Astrocyte (in vitro differentiated cells and primary cell): ENCODE data around the gene PPAN. TPM values are rescaled to one million over a fixed set of nuclear protein-coding genes. Genes with fewer than 3 reads are reported as not detected.

Experiments
- DNase-seq: peaks from one replicate; pipeline ENCODE4 v3.0.0-alpha.2; 2010; ENCODE audit warnings: low read depth
- FAIRE-seq: peaks from 2 replicates; lab custom pipeline; 2011; peaks lifted over from hg19 to GRCh38; lab: Jason Lieb, UNC
- H2AFZ ChIP-seq: 2 replicates; pipeline ENCODE4 v1.6.0; 2012; ENCODE audit warnings: low read depth, low read length, inconsistent platforms
- H3K27ac ChIP-seq: 2 replicates; pipeline ENCODE4 v1.5.1; 2011; ENCODE audit warnings: low read depth, low read length, inconsistent platforms
- H3K27me3 ChIP-seq: 2 replicates; pipeline ENCODE4 v1.6.0; 2011; ENCODE audit warnings: low read length, inconsistent platforms; ENCODE audit not compliant: insufficient read depth
- H3K36me3 ChIP-seq: 2 replicates; pipeline ENCODE4 v1.5.1; 2011; ENCODE audit warnings: low read length, inconsistent platforms; ENCODE audit not compliant: insufficient read depth
- H3K4me1 ChIP-seq: 2 replicates; pipeline ENCODE4 v1.5.1; 2011; ENCODE audit warnings: low read length, inconsistent platforms; ENCODE audit not compliant: insufficient read depth
- H3K4me2 ChIP-seq: 2 replicates; pipeline ENCODE4 v1.6.0; 2012; ENCODE audit warnings: low read length, inconsistent platforms
- H3K4me3 ChIP-seq: 2 replicates; pipeline ENCODE4 v1.5.1; 2011; ENCODE audit warnings: low read depth, mild to moderate bottlenecking, low read length, inconsistent platforms; ENCODE audit not compliant: insufficient read depth
- H3K79me2 ChIP-seq: 2 replicates; pipeline ENCODE4 v1.6.0; 2012; ENCODE audit warnings: mild to moderate bottlenecking, low read length, inconsistent platforms; ENCODE audit not compliant: insufficient read depth
- H3K9ac ChIP-seq: 2 replicates; pipeline ENCODE4 v1.6.0; 2012; ENCODE audit warnings: mild to moderate bottlenecking, low read length, inconsistent platforms
- H3K9me3 ChIP-seq: 2 replicates; pipeline ENCODE4 v1.5.1; 2012; ENCODE audit warnings: low read depth, mild to moderate bottlenecking, low read length, inconsistent platforms; ENCODE audit not compliant: insufficient read depth
- H4K20me1 ChIP-seq: 2 replicates; pipeline ENCODE4 v1.6.0; 2012; ENCODE audit warnings: low read length, inconsistent platforms; ENCODE audit not compliant: insufficient read depth
- H3K27ac Mint-ChIP-seq: one replicate; pipeline ENCODE4 v1.8.0; 2021; ENCODE audit warnings: mild to moderate bottlenecking, mixed read lengths; ENCODE audit not compliant: unreplicated experiment
- H3K27me3 Mint-ChIP-seq: one replicate; pipeline ENCODE4 v1.8.0; 2021; ENCODE audit warnings: low read depth, mixed read lengths; ENCODE audit not compliant: unreplicated experiment
- H3K36me3 Mint-ChIP-seq: one replicate; pipeline ENCODE4 v1.8.0; 2021; ENCODE audit warnings: low read depth, mixed read lengths; ENCODE audit not compliant: unreplicated experiment
- H3K4me1 Mint-ChIP-seq: one replicate; pipeline ENCODE4 v1.8.0; 2021; ENCODE audit warnings: low read depth, mixed read lengths; ENCODE audit not compliant: unreplicated experiment
- H3K4me3 Mint-ChIP-seq: one replicate; pipeline ENCODE4 v1.8.0; 2021; ENCODE audit warnings: mild to moderate bottlenecking, moderate library complexity, mixed read lengths; ENCODE audit not compliant: unreplicated experiment
- H3K9me3 Mint-ChIP-seq: one replicate; pipeline ENCODE4 v1.8.0; 2021; ENCODE audit warnings: mild to moderate bottlenecking, mixed read lengths; ENCODE audit not compliant: unreplicated experiment
- EZH2 ChIP-seq: IDR thresholded peaks from 2 replicates; pipeline ENCODE4 v1.6.1; 2012; ENCODE audit warnings: mild to moderate bottlenecking, low read length, inconsistent platforms; ENCODE audit not compliant: insufficient read depth
- total RNA-seq: library from RNA; stranded (reverse); gene quantifications from 2 replicates; pipeline ENCODE4 v1.2.1, GENCODE V29; 2021
- TF ChIP-seq, protein P1 (sequence below): IDR thresholded peaks from 2 replicates; pipeline ENCODE4 v1.5.1; 2011; ENCODE audit warnings: low read depth, mild to moderate bottlenecking, inconsistent platforms, low read length, moderate library complexity; ENCODE audit not compliant: insufficient read depth

The PPAN gene
- total RNA-seq, 1 donor from 2014 or later, result 55.6 TPM

DNA sequence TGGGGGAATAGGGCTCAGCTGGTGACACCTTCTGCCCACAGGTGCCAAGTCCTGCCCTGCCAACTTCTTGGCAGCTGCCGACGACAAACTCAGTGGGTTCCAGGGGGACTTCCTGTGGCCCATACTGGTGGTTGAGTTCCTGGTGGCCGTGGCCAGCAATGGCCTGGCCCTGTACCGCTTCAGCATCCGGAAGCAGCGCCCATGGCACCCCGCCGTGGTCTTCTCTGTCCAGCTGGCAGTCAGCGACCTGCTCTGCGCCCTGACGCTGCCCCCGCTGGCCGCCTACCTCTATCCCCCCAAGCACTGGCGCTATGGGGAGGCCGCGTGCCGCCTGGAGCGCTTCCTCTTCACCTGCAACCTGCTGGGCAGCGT, 7.4 kb downstream of the PPAN start:
- Mint-ChIP-seq H3K4me3 (no peak overlapping the region), H3K27me3 (no peaks in the 10 kb centered on the region), H3K4me1 (peaks cover 6% of the 10 kb centered on the region), H3K36me3 (peaks cover 14% of the 10 kb centered on the region), H3K27ac (no peak overlapping the region), H3K9me3 (no peaks in the 10 kb centered on the region)
- DNase-seq, result no peak
- peaks cover 39% of the 10 kb centered on the region for H3K79me2 ChIP-seq
- H3K9me3 ChIP-seq, result no peaks in the 10 kb centered on the region
- TF ChIP-seq, protein P1, sequence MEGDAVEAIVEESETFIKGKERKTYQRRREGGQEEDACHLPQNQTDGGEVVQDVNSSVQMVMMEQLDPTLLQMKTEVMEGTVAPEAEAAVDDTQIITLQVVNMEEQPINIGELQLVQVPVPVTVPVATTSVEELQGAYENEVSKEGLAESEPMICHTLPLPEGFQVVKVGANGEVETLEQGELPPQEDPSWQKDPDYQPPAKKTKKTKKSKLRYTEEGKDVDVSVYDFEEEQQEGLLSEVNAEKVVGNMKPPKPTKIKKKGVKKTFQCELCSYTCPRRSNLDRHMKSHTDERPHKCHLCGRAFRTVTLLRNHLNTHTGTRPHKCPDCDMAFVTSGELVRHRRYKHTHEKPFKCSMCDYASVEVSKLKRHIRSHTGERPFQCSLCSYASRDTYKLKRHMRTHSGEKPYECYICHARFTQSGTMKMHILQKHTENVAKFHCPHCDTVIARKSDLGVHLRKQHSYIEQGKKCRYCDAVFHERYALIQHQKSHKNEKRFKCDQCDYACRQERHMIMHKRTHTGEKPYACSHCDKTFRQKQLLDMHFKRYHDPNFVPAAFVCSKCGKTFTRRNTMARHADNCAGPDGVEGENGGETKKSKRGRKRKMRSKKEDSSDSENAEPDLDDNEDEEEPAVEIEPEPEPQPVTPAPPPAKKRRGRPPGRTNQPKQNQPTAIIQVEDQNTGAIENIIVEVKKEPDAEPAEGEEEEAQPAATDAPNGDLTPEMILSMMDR, result no peak
- TF ChIP-seq EZH2, result no peak
- no peaks in the 10 kb centered on the region for H3K27me3 ChIP-seq
- no peak overlapping the region for H3K4me2 ChIP-seq
- H3K36me3 ChIP-seq, result peaks cover 11% of the 10 kb centered on the region
- H2AFZ ChIP-seq, result no peak overlapping the region
- H3K4me3 ChIP-seq, result no peak overlapping the region
- no peak overlapping the region for H3K27ac ChIP-seq
- no peak for FAIRE-seq
- H3K9ac ChIP-seq, result no peak overlapping the region
- H3K4me1 ChIP-seq, result peaks cover 4% of the 10 kb centered on the region
- H4K20me1 ChIP-seq, result peaks cover 73% of the 10 kb centered on the region

DNA sequence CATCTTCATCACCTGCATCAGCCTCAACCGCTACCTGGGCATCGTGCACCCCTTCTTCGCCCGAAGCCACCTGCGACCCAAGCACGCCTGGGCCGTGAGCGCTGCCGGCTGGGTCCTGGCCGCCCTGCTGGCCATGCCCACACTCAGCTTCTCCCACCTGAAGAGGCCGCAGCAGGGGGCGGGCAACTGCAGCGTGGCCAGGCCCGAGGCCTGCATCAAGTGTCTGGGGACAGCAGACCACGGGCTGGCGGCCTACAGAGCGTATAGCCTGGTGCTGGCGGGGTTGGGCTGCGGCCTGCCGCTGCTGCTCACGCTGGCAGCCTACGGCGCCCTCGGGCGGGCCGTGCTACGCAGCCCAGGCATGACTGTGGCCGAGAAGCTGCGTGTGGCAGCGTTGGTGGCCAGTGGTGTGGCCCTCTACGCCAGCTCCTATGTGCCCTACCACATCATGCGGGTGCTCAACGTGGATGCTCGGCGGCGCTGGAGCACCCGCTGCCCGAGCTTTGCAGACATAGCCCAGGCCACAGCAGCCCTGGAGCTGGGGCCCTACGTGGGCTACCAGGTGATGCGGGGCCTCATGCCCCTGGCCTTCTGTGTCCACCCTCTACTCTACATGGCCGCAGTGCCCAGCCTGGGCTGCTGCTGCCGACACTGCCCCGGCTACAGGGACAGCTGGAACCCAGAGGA, 7.9 kb downstream of the PPAN start:
- Mint-ChIP-seq H3K27ac (no peak overlapping the region), H3K27me3 (no peaks in the 10 kb centered on the region), H3K36me3 (peaks cover 13% of the 10 kb centered on the region), H3K4me1 (peaks cover 10% of the 10 kb centered on the region), H3K4me3 (no peak overlapping the region), H3K9me3 (no peaks in the 10 kb centered on the region)
- Histone ChIP-seq H3K36me3 (peaks cover 8% of the 10 kb centered on the region), H3K9ac (no peak overlapping the region), H3K27ac (no peak overlapping the region), H4K20me1 (peaks cover 77% of the 10 kb centered on the region), H2AFZ (no peak overlapping the region), H3K4me1 (peaks cover 10% of the 10 kb centered on the region), H3K27me3 (no peaks in the 10 kb centered on the region), H3K79me2 (peaks cover 40% of the 10 kb centered on the region), H3K4me3 (no peak overlapping the region), H3K9me3 (no peaks in the 10 kb centered on the region), H3K4me2 (no peak overlapping the region)
- DNase-seq (no peak), FAIRE-seq (no peak)
- no peak for TF ChIP-seq EZH2
- TF ChIP-seq, protein P1, result no peak

DNA sequence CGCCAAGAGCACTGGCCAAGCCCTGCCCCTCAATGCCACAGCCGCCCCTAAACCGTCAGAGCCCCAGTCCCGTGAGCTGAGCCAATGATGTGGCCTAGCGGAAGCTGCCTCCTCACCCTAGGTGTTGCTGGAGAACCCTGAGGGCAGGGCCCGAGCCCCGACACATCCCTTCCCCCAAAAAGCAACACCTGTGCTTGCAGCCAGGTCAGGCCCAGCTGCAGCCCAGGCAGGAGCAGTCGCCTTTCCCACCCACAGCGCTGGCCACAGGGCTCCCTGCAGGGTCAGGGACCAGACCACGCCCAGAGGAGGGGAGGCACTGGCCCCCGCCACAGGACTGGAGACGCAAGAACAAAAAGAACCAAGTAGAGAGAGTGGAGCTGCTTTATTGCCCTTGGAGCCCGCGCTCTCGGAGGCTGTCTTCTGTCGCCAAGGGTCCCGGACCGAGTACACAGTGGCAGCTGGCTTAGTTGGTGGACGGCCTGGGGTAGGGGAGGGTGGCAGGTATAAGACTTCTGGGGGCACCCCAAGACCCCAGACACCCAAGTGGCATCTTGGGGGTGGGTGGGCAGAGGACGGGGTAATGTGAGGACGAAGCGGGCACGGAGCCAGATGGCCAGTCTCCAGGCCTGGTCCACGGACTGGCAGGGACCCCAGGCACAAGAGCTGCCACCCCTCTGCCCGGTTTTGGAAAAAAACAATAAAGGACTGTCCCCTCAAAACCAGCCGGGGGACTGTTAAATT, 8.7 kb downstream of the PPAN start:
- peaks cover 74% of the 10 kb centered on the region for H4K20me1 ChIP-seq
- no peak overlapping the region for H2AFZ ChIP-seq
- H3K79me2 ChIP-seq, result peaks cover 39% of the 10 kb centered on the region
- peaks cover 13% of the 10 kb centered on the region for H3K36me3 Mint-ChIP-seq
- H3K36me3 ChIP-seq, result peaks cover 3% of the 10 kb centered on the region
- FAIRE-seq, result no peak
- H3K9ac ChIP-seq, result no peak overlapping the region
- no peak overlapping the region for H3K27ac Mint-ChIP-seq
- H3K4me3 ChIP-seq, result no peak overlapping the region
- H3K4me3 Mint-ChIP-seq, result no peak overlapping the region
- H3K27me3 Mint-ChIP-seq, result no peaks in the 10 kb centered on the region
- no peaks in the 10 kb centered on the region for H3K9me3 ChIP-seq
- H3K4me1 ChIP-seq, result peaks cover 11% of the 10 kb centered on the region
- no peaks in the 10 kb centered on the region for H3K27me3 ChIP-seq
- no peaks in the 10 kb centered on the region for H3K9me3 Mint-ChIP-seq
- peaks cover 10% of the 10 kb centered on the region for H3K4me1 Mint-ChIP-seq
- TF ChIP-seq, protein P1, result no peak
- TF ChIP-seq EZH2, result no peak
- H3K27ac ChIP-seq, result no peak overlapping the region
- DNase-seq, result no peak
- H3K4me2 ChIP-seq, result no peak overlapping the region
